Measurements from ENCODE around the gene HBG1. TPM values are rescaled to one million over a fixed set of nuclear protein-coding genes. Genes with fewer than 3 reads are reported as not detected.

The HBG1 gene
- total RNA-seq, 1 experiment from 2014 or later: not detected

DNA sequence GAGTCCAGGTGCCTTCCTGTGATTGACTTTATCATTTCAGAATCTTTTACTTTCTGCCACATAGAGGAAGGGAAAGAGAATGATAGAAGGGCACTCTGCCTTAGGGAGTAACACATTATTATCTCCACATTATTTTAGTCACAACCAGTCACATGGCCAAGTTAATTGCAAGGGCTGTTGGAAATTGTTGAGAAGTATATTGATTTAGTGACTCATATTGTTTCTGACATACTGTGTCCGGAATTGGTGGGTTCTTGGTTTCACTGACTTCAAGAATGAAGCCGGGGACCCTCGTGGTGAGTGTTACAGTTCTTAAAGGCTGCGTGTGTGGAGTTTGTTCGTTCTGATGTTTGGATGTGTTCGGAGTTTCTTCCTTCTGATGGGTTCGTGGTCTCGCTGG, 43.4 kb upstream of the HBG1 start:
- Histone ChIP-seq H3K27me3 (ENCODE audit: insufficient read depth, low read length) (no peaks in the 10 kb centered on the region), H2AK5ac (ENCODE audit: insufficient read length, low read length) (no peak overlapping the region), H2BK120ac (ENCODE audit: low read depth, low read length, poor library complexity, severe bottlenecking) (no peak overlapping the region), H2BK20ac (ENCODE audit: low read depth, low read length, poor library complexity, severe bottlenecking) (no peak overlapping the region), H2AFZ (ENCODE audit: low read length) (no peak overlapping the region), H3K27ac (ENCODE audit: insufficient read length, low read depth, low read length) (no peak overlapping the region), H3K14ac (ENCODE audit: insufficient read depth, low read length) (no peak overlapping the region), H3K79me2 (ENCODE audit: insufficient read depth, low read length) (no peaks in the 10 kb centered on the region), H4K20me1 (ENCODE audit: control insufficient read depth, insufficient read depth, insufficient read length) (no peaks in the 10 kb centered on the region), H3K79me1 (ENCODE audit: insufficient read depth, low read depth, low read length, poor library complexity, severe bottlenecking) (no peaks in the 10 kb centered on the region), H3K56ac (ENCODE audit: insufficient read length, low read depth, low read length) (no peak overlapping the region), H3K9me3 (ENCODE audit: control insufficient read depth, low read depth, low read length) (no peaks in the 10 kb centered on the region), H3K23me2 (ENCODE audit: insufficient read length, low read depth, low read length, poor library complexity, severe bottlenecking) (no peaks in the 10 kb centered on the region), H2BK5ac (ENCODE audit: insufficient read length, low read length) (no peak overlapping the region), H3K4me1 (ENCODE audit: insufficient read depth, low read length) (no peaks in the 10 kb centered on the region), H4K8ac (replicated peaks; ENCODE audit: insufficient read length, low read depth, low read length) (no peak overlapping the region), H2BK12ac (ENCODE audit: insufficient read length, low read depth, low read length) (no peak overlapping the region), H3K4me2 (ENCODE audit: insufficient read depth, insufficient read length, low read length) (no peak overlapping the region), H2BK15ac (ENCODE audit: low read depth, low read length) (no peak overlapping the region), H3T11ph (ENCODE audit: low read length) (no peak overlapping the region), H3K9ac (ENCODE audit: extremely low read depth, insufficient read length, low read length) (no peak overlapping the region), H3K23ac (ENCODE audit: insufficient read length, low read depth, low read length) (no peak overlapping the region), H3K4ac (ENCODE audit: low read depth, low read length) (no peak overlapping the region), H4K5ac (ENCODE audit: insufficient read length, low read depth, low read length) (no peak overlapping the region), H3K18ac (ENCODE audit: insufficient read length, low read depth, low read length) (no peak overlapping the region), H4K91ac (ENCODE audit: insufficient read length, low read depth, low read length) (no peak overlapping the region)
- no CpG with 5 or more reads among the region's 8 CpGs for WGBS (ENCODE audit: extremely low coverage, insufficient read length, low lambda C conversion rate)
- Mint-ChIP-seq H3K36me3 (ENCODE audit: insufficient read depth in 1 of 3, low read depth in 3 of 3) (0 out of 7 replicates have a peak, but pooled peaks cover 0 to 1% (median 0%) of the 10 kb centered on the region in 3 experiments), H3K27me3 (ENCODE audit: low read depth) (no peaks in the 10 kb centered on the region), H3K4me3 (no peak overlapping the region), H3K9me3 (no peaks in the 10 kb centered on the region), H3K27ac (no peak overlapping the region), H3K4me1 (no peaks in the 10 kb centered on the region)
- TF ChIP-seq, protein P1, sequence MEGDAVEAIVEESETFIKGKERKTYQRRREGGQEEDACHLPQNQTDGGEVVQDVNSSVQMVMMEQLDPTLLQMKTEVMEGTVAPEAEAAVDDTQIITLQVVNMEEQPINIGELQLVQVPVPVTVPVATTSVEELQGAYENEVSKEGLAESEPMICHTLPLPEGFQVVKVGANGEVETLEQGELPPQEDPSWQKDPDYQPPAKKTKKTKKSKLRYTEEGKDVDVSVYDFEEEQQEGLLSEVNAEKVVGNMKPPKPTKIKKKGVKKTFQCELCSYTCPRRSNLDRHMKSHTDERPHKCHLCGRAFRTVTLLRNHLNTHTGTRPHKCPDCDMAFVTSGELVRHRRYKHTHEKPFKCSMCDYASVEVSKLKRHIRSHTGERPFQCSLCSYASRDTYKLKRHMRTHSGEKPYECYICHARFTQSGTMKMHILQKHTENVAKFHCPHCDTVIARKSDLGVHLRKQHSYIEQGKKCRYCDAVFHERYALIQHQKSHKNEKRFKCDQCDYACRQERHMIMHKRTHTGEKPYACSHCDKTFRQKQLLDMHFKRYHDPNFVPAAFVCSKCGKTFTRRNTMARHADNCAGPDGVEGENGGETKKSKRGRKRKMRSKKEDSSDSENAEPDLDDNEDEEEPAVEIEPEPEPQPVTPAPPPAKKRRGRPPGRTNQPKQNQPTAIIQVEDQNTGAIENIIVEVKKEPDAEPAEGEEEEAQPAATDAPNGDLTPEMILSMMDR (conservative IDR thresholded peaks at IDR 0.05): no peak
- DNase-seq: no peak
